ENCODE measurements around the gene CLIP3. TPM values are rescaled to one million over a fixed set of nuclear protein-coding genes. Genes with fewer than 3 reads are reported as not detected.

The CLIP3 gene
- total and polyA plus RNA-seq, 2 of the 13 experiments (the other 11 are each of a cell fraction or from before 2014, with no cell fraction given) = 0.15 to 1.2 TPM

- no peak for TF ChIP-seq ZNF337 (CRISPR knock-in tag; IDR thresholded peaks at IDR 0.05; ENCODE audit: borderline replicate concordance, low read depth)
- TF ChIP-seq PBX3 (CRISPR knock-in tag; IDR thresholded peaks at IDR 0.05; ENCODE audit: borderline replicate concordance) = no peak
- no peak for TF ChIP-seq ZSCAN5A (CRISPR knock-in tag; IDR thresholded peaks at IDR 0.05; ENCODE audit: borderline replicate concordance)
- TF ChIP-seq ZSCAN29 (CRISPR knock-in tag; conservative IDR thresholded peaks at IDR 0.05) = no peak
- TF ChIP-seq ZKSCAN1 (IDR thresholded peaks at IDR 0.05; ENCODE audit: low read length) = no peak
- no peak for TF ChIP-seq KAT7 (CRISPR knock-in tag; IDR thresholded peaks at IDR 0.05; ENCODE audit: borderline replicate concordance)
- no peak for TF ChIP-seq SALL2 (CRISPR knock-in tag; IDR thresholded peaks at IDR 0.05)
- TF ChIP-seq ZNF543 (CRISPR knock-in tag; IDR thresholded peaks at IDR 0.05) = no peak
- peak; percentile 55 for TF ChIP-seq TBX2 (CRISPR knock-in tag; IDR thresholded peaks at IDR 0.05; ENCODE audit: borderline replicate concordance)
- no peak for TF ChIP-seq CENPBD1 (CRISPR knock-in tag; IDR thresholded peaks at IDR 0.05; ENCODE audit: borderline replicate concordance, low read depth)
- 0 out of 2 replicates have a peak, but pooled peaks have one; percentile 35 for TF ChIP-seq ZNF280B (CRISPR knock-in tag; IDR thresholded peaks at IDR 0.05; ENCODE audit: borderline replicate concordance)
- TF ChIP-seq SNAPC2 (CRISPR knock-in tag; IDR thresholded peaks at IDR 0.05) = no peak
- no peak; the same call in 1 of the 2 replicates for TF ChIP-seq ZNF44 (CRISPR knock-in tag; IDR thresholded peaks at IDR 0.05)
- TF ChIP-seq MLX (CRISPR knock-in tag; IDR thresholded peaks at IDR 0.05) = no peak
- TF ChIP-seq LCORL (IDR thresholded peaks at IDR 0.05) = 0 out of 2 replicates have a peak, but pooled peaks have one; percentile 53
- peak; percentile 61; the same call in 1 of the 2 replicates for TF ChIP-seq LCORL (CRISPR knock-in tag; IDR thresholded peaks at IDR 0.05)
- peak; percentile 94 for TF ChIP-seq SAP130 (CRISPR knock-in tag; IDR thresholded peaks at IDR 0.05; ENCODE audit: low read depth)
- no peak for TF ChIP-seq ZNF549 (CRISPR knock-in tag; IDR thresholded peaks at IDR 0.05)
- TF ChIP-seq ZNF510 (CRISPR knock-in tag; IDR thresholded peaks at IDR 0.05; ENCODE audit: low read depth) = no peak
- TF ChIP-seq MNT (IDR thresholded peaks at IDR 0.05) = no peak
- TF ChIP-seq ZNF124 (CRISPR knock-in tag; IDR thresholded peaks at IDR 0.05) = no peak
- TF ChIP-seq RAD21 (CRISPR knock-in tag; IDR thresholded peaks at IDR 0.05) = no peak
- TF ChIP-seq REPIN1 (CRISPR knock-in tag; IDR thresholded peaks at IDR 0.05; ENCODE audit: borderline replicate concordance, low read depth) = no peak
Observed at GRCh38 chr19:36014012-36014924, 18.4 kb downstream of the CLIP3 start, which contains the start of gene ALKBH6 (continued).

Measured in HepG2 (cell line).